PC-3 (cell line): ENCODE results near the gene CBX6. TPM values are rescaled to one million over a fixed set of nuclear protein-coding genes. Genes with fewer than 3 reads are reported as not detected.

Source experiments
- ATAC-seq: fragments of 200-7000 bp; cut with Tn5 transposase; 2 replicates; pipeline ENCODE4 v1.9.1; 2020; ENCODE audit warnings: mild to moderate bottlenecking, moderate library complexity
- BruUV-seq: library from RNA; stranded (reverse); fragments of 400-500 nt; replicated peaks from 2 replicates; lab custom pipeline; 2021; lab: Mats Ljungman, UMichigan
- CTCF ChIA-PET: fragments of 300-600 bp; sonication (Branson Sonifier 250); formaldehyde crosslinking; loops from one replicate; lab custom pipeline; 2022; ENCODE audit warnings: antibody characterized with exemption; lab: Charles Lee
- POLR2A ChIA-PET: fragments of 300-600 bp; sonication (Branson Sonifier 250); formaldehyde crosslinking; loops from one replicate; lab custom pipeline; 2022; ENCODE audit warnings: antibody characterized with exemption; ENCODE audit not compliant: unreplicated experiment; lab: Charles Lee
- DNase-seq: peaks from one replicate; pipeline ENCODE4 v3.0.0-alpha.2; 2015
- H2AFZ ChIP-seq: fragments of 300-600 bp; sonication (generic); 2 replicates; pipeline ENCODE4 v1.6.0; 2016; ENCODE audit warnings: antibody characterized with exemption, low read length
- H3F3A ChIP-seq: fragments of 300-600 bp; sonication (generic); one replicate; pipeline ENCODE4 v1.6.0; 2017; ENCODE audit warnings: antibody characterized with exemption, low read length, control low read depth, mild to moderate bottlenecking; ENCODE audit not compliant: unreplicated experiment
- H3K27ac ChIP-seq: fragments of 300-600 bp; sonication (generic); 2 replicates; pipeline ENCODE4 v1.5.1; 2016; ENCODE audit warnings: mild to moderate bottlenecking, low read length
- H3K27me3 ChIP-seq: fragments of 300-600 bp; sonication (generic); 2 replicates; pipeline ENCODE4 v1.6.1; 2016; ENCODE audit warnings: low read length, mixed read lengths
- H3K36me3 ChIP-seq: fragments of 300-600 bp; sonication (generic); 2 replicates; pipeline ENCODE4 v1.6.1; 2016; ENCODE audit warnings: low read depth, mixed run types, low read length, mixed read lengths
- H3K4me1 ChIP-seq: fragments of 300-600 bp; sonication (generic); 2 replicates; pipeline ENCODE4 v1.5.1; 2016; ENCODE audit warnings: low read length; ENCODE audit not compliant: insufficient read depth
- H3K4me2 ChIP-seq: fragments of 300-600 bp; sonication (generic); 2 replicates; pipeline ENCODE4 v1.6.0; 2016; ENCODE audit warnings: low read length
- H3K4me3 ChIP-seq: fragments of 300-600 bp; sonication (generic); 2 replicates; pipeline ENCODE4 v1.5.1; 2016; ENCODE audit warnings: mild to moderate bottlenecking, low read length, mixed read lengths
- H3K79me2 ChIP-seq: fragments of 300-600 bp; sonication (generic); 2 replicates; pipeline ENCODE4 v1.6.1; 2017; ENCODE audit warnings: low read length, mixed read lengths
- H3K9ac ChIP-seq: fragments of 300-600 bp; sonication (generic); 2 replicates; pipeline ENCODE4 v1.6.0; 2016; ENCODE audit warnings: mild to moderate bottlenecking, low read length
- H3K9me2 ChIP-seq: fragments of 300-600 bp; sonication (generic); replicated peaks from 2 replicates; pipeline ENCODE4 v1.6.1; 2016; ENCODE audit warnings: mixed run types, low read length, mixed read lengths
- H3K9me3 ChIP-seq: fragments of 300-600 bp; sonication (generic); 2 replicates; pipeline ENCODE4 v1.6.1; 2016; ENCODE audit warnings: low read length, mixed read lengths
- H4K20me1 ChIP-seq: fragments of 300-600 bp; sonication (generic); 2 replicates; pipeline ENCODE4 v1.6.1; 2016; ENCODE audit warnings: low read length, mixed read lengths
- EZH2 ChIP-seq: fragments of 300-600 bp; sonication (generic); IDR thresholded peaks from one replicate; pipeline ENCODE4 v1.6.1; 2017; ENCODE audit warnings: antibody characterized with exemption, mild to moderate bottlenecking, low read length; ENCODE audit not compliant: unreplicated experiment
- EZH2phosphoT487 ChIP-seq: fragments of 300-600 bp; sonication (generic); IDR thresholded peaks from 2 replicates; pipeline ENCODE4 v1.6.1; 2018; ENCODE audit warnings: mild to moderate bottlenecking, antibody characterized with exemption, low read length, borderline replicate concordance
- intact Hi-C: fragments of 100-400 bp; cut with micrococcal nuclease; formaldehyde crosslinking; loops from 2 replicates; pipeline ENCODE4 v1.9.0; 2023
- total RNA-seq: library from RNA; depleted of rRNA; stranded (reverse); fragments of >200 nt; gene quantifications from 2 replicates; pipeline ENCODE4 v1.2.3, GENCODE V29; 2014
- TF ChIP-seq, protein P1 (sequence below): fragments of 300-600 bp; sonication (generic); conservative IDR thresholded peaks from 2 replicates; pipeline ENCODE4 v1.5.1; 2017; ENCODE audit warnings: antibody characterized with exemption, low read depth, mild to moderate bottlenecking, low read length

Gene CBX6
- total RNA-seq, 1 experiment from 2014 or later: 37.5 TPM

DNA sequence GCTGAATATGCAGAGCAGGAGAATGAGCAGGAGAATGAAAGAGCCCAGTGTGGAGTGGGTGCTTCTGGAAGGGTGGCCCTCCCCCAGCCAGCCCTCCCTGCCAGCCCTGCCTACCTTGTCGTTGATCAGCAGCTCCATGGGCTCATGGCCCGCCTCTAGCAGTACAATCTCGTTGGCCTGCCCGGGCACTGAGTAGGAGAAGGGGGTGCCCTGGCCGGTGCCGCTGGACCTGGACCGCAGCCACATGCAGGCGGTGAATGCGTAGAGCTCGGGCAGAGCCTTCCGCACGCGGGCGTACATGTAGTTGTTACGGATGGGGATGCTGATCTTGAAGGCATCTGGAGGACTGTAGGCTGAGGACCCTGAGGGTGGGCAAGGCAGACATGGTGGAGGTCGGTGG, 45.6 kb downstream of the CBX6 start:
- Histone ChIP-seq H3K9me3 (no peaks in the 10 kb centered on the region), H3K27ac (no peak overlapping the region), H3K4me2 (no peak overlapping the region), H3F3A (no peaks in the 10 kb centered on the region), H3K9ac (no peak overlapping the region), H3K4me1 (no peaks in the 10 kb centered on the region), H3K27me3 (no peaks in the 10 kb centered on the region), H3K4me3 (no peak overlapping the region), H2AFZ (no peak overlapping the region), H4K20me1 (no peaks in the 10 kb centered on the region), H3K36me3 (no peaks in the 10 kb centered on the region), H3K79me2 (no peaks in the 10 kb centered on the region), H3K9me2 (no peaks in the 10 kb centered on the region)
- intact Hi-C loops: no loop called here
- DNase-seq (no peak), ATAC-seq (no peak)
- TF ChIP-seq EZH2: no peak
- TF ChIP-seq, protein P1, sequence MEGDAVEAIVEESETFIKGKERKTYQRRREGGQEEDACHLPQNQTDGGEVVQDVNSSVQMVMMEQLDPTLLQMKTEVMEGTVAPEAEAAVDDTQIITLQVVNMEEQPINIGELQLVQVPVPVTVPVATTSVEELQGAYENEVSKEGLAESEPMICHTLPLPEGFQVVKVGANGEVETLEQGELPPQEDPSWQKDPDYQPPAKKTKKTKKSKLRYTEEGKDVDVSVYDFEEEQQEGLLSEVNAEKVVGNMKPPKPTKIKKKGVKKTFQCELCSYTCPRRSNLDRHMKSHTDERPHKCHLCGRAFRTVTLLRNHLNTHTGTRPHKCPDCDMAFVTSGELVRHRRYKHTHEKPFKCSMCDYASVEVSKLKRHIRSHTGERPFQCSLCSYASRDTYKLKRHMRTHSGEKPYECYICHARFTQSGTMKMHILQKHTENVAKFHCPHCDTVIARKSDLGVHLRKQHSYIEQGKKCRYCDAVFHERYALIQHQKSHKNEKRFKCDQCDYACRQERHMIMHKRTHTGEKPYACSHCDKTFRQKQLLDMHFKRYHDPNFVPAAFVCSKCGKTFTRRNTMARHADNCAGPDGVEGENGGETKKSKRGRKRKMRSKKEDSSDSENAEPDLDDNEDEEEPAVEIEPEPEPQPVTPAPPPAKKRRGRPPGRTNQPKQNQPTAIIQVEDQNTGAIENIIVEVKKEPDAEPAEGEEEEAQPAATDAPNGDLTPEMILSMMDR: no peak
- TF ChIP-seq EZH2phosphoT487: no peak
- ChIA-PET POLR2A (no interaction called here), CTCF (no interaction called here)
- BruUV-seq: no TSS peak

DNA sequence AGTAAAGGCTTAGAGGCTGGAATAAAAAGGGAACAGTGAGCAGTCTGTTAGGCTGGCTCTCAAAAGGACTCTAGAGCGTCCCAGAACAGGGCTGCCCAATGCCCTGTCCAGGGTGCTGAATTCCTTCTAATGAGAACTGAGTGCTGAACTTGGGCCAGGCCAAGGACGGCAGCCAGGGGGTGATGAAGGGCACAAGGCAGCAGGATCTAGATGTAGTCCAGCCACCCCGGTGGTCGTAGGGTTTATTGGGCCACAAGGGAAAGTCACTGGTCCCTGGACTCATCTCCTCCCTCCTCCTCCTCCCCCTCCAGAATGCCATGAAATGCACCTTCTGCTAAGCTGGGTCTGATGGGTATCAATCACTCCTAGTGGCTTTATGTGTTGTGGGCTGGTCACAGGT, 47.4 kb downstream of the CBX6 start:
- H3K9me3 ChIP-seq: no peaks in the 10 kb centered on the region
- no peaks in the 10 kb centered on the region for H3K4me1 ChIP-seq
- H2AFZ ChIP-seq: no peak overlapping the region
- DNase-seq: peak; percentile 67
- no peak overlapping the region for H3K4me3 ChIP-seq
- H3K79me2 ChIP-seq: no peaks in the 10 kb centered on the region
- no peak overlapping the region for H3K9ac ChIP-seq
- ATAC-seq: peak; percentile 65
- no peaks in the 10 kb centered on the region for H3K27me3 ChIP-seq
- H3F3A ChIP-seq: no peaks in the 10 kb centered on the region
- intact Hi-C loops: no loop called here
- H3K36me3 ChIP-seq: no peaks in the 10 kb centered on the region
- H4K20me1 ChIP-seq: no peaks in the 10 kb centered on the region
- H3K27ac ChIP-seq: no peak overlapping the region
- BruUV-seq: no TSS peak
- TF ChIP-seq EZH2phosphoT487: no peak
- TF ChIP-seq, protein P1: peak; percentile 32; the same call in 1 of the 2 replicates
- ChIA-PET POLR2A (no interaction called here), CTCF (no interaction called here)
- no peaks in the 10 kb centered on the region for H3K9me2 ChIP-seq
- H3K4me2 ChIP-seq: no peak overlapping the region

DNA sequence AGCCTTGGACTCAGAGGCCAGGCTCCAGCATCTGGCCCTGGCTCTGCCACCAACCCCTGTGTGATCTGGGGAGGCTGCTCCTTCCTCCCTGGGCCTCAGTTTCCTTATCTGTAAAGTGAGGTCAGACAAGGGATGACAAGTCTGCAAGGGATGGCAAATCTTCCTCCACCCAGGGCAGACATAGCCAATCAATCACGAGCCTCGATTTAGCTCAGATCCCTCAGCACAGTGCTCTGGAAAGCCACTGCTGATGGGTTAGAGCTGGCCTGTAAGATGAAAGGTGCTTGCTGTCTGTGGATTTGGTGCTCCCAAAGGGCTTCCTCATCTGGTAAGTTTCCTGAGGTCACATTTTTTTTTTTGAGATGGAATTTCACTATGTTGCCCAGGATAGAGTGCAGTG, 48.4 kb downstream of the CBX6 start:
- no peaks in the 10 kb centered on the region for H3K27me3 ChIP-seq
- ChIA-PET CTCF (interaction anchor here (0.6 kb wide), 1 partner anchor 32 kb away, joined by 4 read pairs; no protein-coding TSS in a partner anchor), POLR2A (no interaction called here)
- no peaks in the 10 kb centered on the region for H3K4me1 ChIP-seq
- ATAC-seq (no peak), DNase-seq (no peak)
- no TSS peak for BruUV-seq
- no peak overlapping the region for H3K9ac ChIP-seq
- no peaks in the 10 kb centered on the region for H3K9me3 ChIP-seq
- intact Hi-C loops: no loop called here
- no peaks in the 10 kb centered on the region for H3K79me2 ChIP-seq
- H3K27ac ChIP-seq: no peak overlapping the region
- H4K20me1 ChIP-seq: no peaks in the 10 kb centered on the region
- H3K4me3 ChIP-seq: no peak overlapping the region
- H2AFZ ChIP-seq: no peak overlapping the region
- H3F3A ChIP-seq: no peaks in the 10 kb centered on the region
- TF ChIP-seq EZH2: no peak
- no peak for TF ChIP-seq EZH2phosphoT487
- TF ChIP-seq, protein P1: no peak
- no peaks in the 10 kb centered on the region for H3K36me3 ChIP-seq
- no peaks in the 10 kb centered on the region for H3K9me2 ChIP-seq
- no peak overlapping the region for H3K4me2 ChIP-seq
